T-helper 2 cell treated with Interferon-gamma antibody and Interleukin-4, amounts not matched to agents 5 μg/mL and 100 μg/mL, for 36 hours (primary cell): ENCODE measurements around the gene ANO1.
"Not testable (repeated sequence)": the region's sequence is repeated elsewhere in the genome, so short reads cannot be mapped to it uniquely, and the experiment has no call there.

ENCODE experiments used
- DNase-seq: peaks from one replicate; pipeline ENCODE4 v3.0.0; 2021; ENCODE audit warnings: low spot score
- H3K27ac Mint-ChIP-seq: one replicate; pipeline ENCODE4 v1.8.0; 2021; ENCODE audit warnings: mild to moderate bottlenecking, mixed read lengths
- H3K27me3 Mint-ChIP-seq: one replicate; pipeline ENCODE4 v1.8.0; 2021; ENCODE audit warnings: low read depth, mixed read lengths
- H3K36me3 Mint-ChIP-seq: one replicate; pipeline ENCODE4 v1.8.0; 2021; ENCODE audit warnings: low read depth, mixed read lengths
- H3K4me1 Mint-ChIP-seq: one replicate; pipeline ENCODE4 v1.8.0; 2021; ENCODE audit warnings: low read depth, mixed read lengths
- H3K4me3 Mint-ChIP-seq: one replicate; pipeline ENCODE4 v1.8.0; 2022; ENCODE audit warnings: mild to moderate bottlenecking, moderate library complexity, mixed read lengths
- H3K9me3 Mint-ChIP-seq: one replicate; pipeline ENCODE4 v1.8.0; 2021; ENCODE audit warnings: mixed read lengths

ANO1 gene

GRCh38 chr11:70210051-70210501 is 132.0 kb downstream of the ANO1 start:
- peaks cover 18% of the 10 kb centered on the region for H3K4me1 Mint-ChIP-seq
- DNase-seq = no peak
- H3K27me3 Mint-ChIP-seq = no peaks in the 10 kb centered on the region
- H3K27ac Mint-ChIP-seq = no peak overlapping the region
- no peak overlapping the region for H3K4me3 Mint-ChIP-seq
- H3K9me3 Mint-ChIP-seq = no peaks in the 10 kb centered on the region
- peaks cover 43% of the 10 kb centered on the region for H3K36me3 Mint-ChIP-seq

- no peaks in the 10 kb centered on the region for H3K27me3 Mint-ChIP-seq
- no peak overlapping the region for H3K27ac Mint-ChIP-seq
- DNase-seq = no peak
- H3K4me1 Mint-ChIP-seq = peaks cover 13% of the 10 kb centered on the region
- H3K36me3 Mint-ChIP-seq = peaks cover 40% of the 10 kb centered on the region
- H3K9me3 Mint-ChIP-seq = no peaks in the 10 kb centered on the region
- no peak overlapping the region for H3K4me3 Mint-ChIP-seq
Observed at GRCh38 chr11:70210530-70210929, 132.4 kb downstream of the ANO1 start.

- DNase-seq = no peak
- H3K4me1 Mint-ChIP-seq = peaks cover 5% of the 10 kb centered on the region
- no peak overlapping the region for H3K4me3 Mint-ChIP-seq
- no peaks in the 10 kb centered on the region for H3K27me3 Mint-ChIP-seq
- H3K36me3 Mint-ChIP-seq = peaks cover 23% of the 10 kb centered on the region
- no peaks in the 10 kb centered on the region for H3K9me3 Mint-ChIP-seq
- no peak overlapping the region for H3K27ac Mint-ChIP-seq
Observed at GRCh38 chr11:70212227-70212811, 134.2 kb downstream of the ANO1 start.

- not testable (repeated sequence) for H3K27ac Mint-ChIP-seq, H3K4me1 Mint-ChIP-seq, H3K9me3 Mint-ChIP-seq, H3K4me3 Mint-ChIP-seq, H3K36me3 Mint-ChIP-seq, DNase-seq
- peaks cover 16% of the 10 kb centered on the region for H3K27me3 Mint-ChIP-seq
Observed at GRCh38 chr11:70217388-70217787, 139.3 kb downstream of the ANO1 start.

GRCh38 chr11:70218076-70218475 is 140.0 kb downstream of the ANO1 start:
- not testable (repeated sequence) for DNase-seq, H3K27ac Mint-ChIP-seq, H3K36me3 Mint-ChIP-seq, H3K4me3 Mint-ChIP-seq, H3K9me3 Mint-ChIP-seq, H3K4me1 Mint-ChIP-seq
- H3K27me3 Mint-ChIP-seq = peaks cover 18% of the 10 kb centered on the region

GRCh38 chr11:70220136-70220535 is 142.0 kb downstream of the ANO1 start:
- no peak overlapping the region for H3K27ac Mint-ChIP-seq
- peaks cover 37% of the 10 kb centered on the region for H3K27me3 Mint-ChIP-seq
- DNase-seq = no peak
- H3K36me3 Mint-ChIP-seq = no peaks in the 10 kb centered on the region
- H3K9me3 Mint-ChIP-seq = no peaks in the 10 kb centered on the region
- no peak overlapping the region for H3K4me3 Mint-ChIP-seq
- H3K4me1 Mint-ChIP-seq = no peaks in the 10 kb centered on the region

- H3K27ac Mint-ChIP-seq = no peak overlapping the region
- no peak overlapping the region for H3K4me3 Mint-ChIP-seq
- H3K36me3 Mint-ChIP-seq = no peaks in the 10 kb centered on the region
- no peaks in the 10 kb centered on the region for H3K9me3 Mint-ChIP-seq
- peaks cover 38% of the 10 kb centered on the region for H3K27me3 Mint-ChIP-seq
- H3K4me1 Mint-ChIP-seq = no peaks in the 10 kb centered on the region
- no peak for DNase-seq
Observed at GRCh38 chr11:70220920-70221319, 142.8 kb downstream of the ANO1 start.

GRCh38 chr11:70225681-70226177 is 147.6 kb downstream of the ANO1 start:
- no peak for DNase-seq
- Mint-ChIP-seq H3K36me3 (no peaks in the 10 kb centered on the region), H3K4me3 (no peak overlapping the region), H3K27me3 (peaks cover 23% of the 10 kb centered on the region), H3K4me1 (no peaks in the 10 kb centered on the region), H3K27ac (no peak overlapping the region), H3K9me3 (no peaks in the 10 kb centered on the region)

GRCh38 chr11:70226183-70226582 is 148.1 kb downstream of the ANO1 start:
- Mint-ChIP-seq H3K36me3 (no peaks in the 10 kb centered on the region), H3K9me3 (no peaks in the 10 kb centered on the region), H3K27me3 (peaks cover 23% of the 10 kb centered on the region), H3K27ac (no peak overlapping the region), H3K4me3 (no peak overlapping the region), H3K4me1 (no peaks in the 10 kb centered on the region)
- DNase-seq = no peak

GRCh38 chr11:70226967-70227366 is 148.8 kb downstream of the ANO1 start:
- Mint-ChIP-seq H3K4me1 (no peaks in the 10 kb centered on the region), H3K36me3 (no peaks in the 10 kb centered on the region), H3K4me3 (no peak overlapping the region), H3K27me3 (peaks cover 23% of the 10 kb centered on the region), H3K27ac (no peak overlapping the region), H3K9me3 (no peaks in the 10 kb centered on the region)
- DNase-seq = no peak

GRCh38 chr11:70229737-70230136 is 151.6 kb downstream of the ANO1 start:
- no peak overlapping the region for H3K4me3 Mint-ChIP-seq
- no peak overlapping the region for H3K27ac Mint-ChIP-seq
- no peaks in the 10 kb centered on the region for H3K4me1 Mint-ChIP-seq
- no peaks in the 10 kb centered on the region for H3K9me3 Mint-ChIP-seq
- no peak for DNase-seq
- no peaks in the 10 kb centered on the region for H3K36me3 Mint-ChIP-seq
- H3K27me3 Mint-ChIP-seq = peaks cover 7% of the 10 kb centered on the region

GRCh38 chr11:70230151-70230839 is 152.2 kb downstream of the ANO1 start:
- Mint-ChIP-seq H3K36me3 (no peaks in the 10 kb centered on the region), H3K9me3 (no peaks in the 10 kb centered on the region), H3K27me3 (peaks cover 2% of the 10 kb centered on the region), H3K4me1 (no peaks in the 10 kb centered on the region), H3K4me3 (no peak overlapping the region), H3K27ac (no peak overlapping the region)
- DNase-seq = no peak

- DNase-seq = no peak
- no peaks in the 10 kb centered on the region for H3K9me3 Mint-ChIP-seq
- no peaks in the 10 kb centered on the region for H3K4me1 Mint-ChIP-seq
- no peak overlapping the region for H3K27ac Mint-ChIP-seq
- peaks cover 2% of the 10 kb centered on the region for H3K27me3 Mint-ChIP-seq
- H3K36me3 Mint-ChIP-seq = no peaks in the 10 kb centered on the region
- H3K4me3 Mint-ChIP-seq = no peak overlapping the region
Observed at GRCh38 chr11:70230840-70231710, 153.0 kb downstream of the ANO1 start.

GRCh38 chr11:70233034-70233433 is 154.9 kb downstream of the ANO1 start:
- no peaks in the 10 kb centered on the region for H3K4me1 Mint-ChIP-seq
- H3K27me3 Mint-ChIP-seq = no peaks in the 10 kb centered on the region
- no peak overlapping the region for H3K27ac Mint-ChIP-seq
- no peak overlapping the region for H3K4me3 Mint-ChIP-seq
- DNase-seq = no peak
- H3K9me3 Mint-ChIP-seq = no peaks in the 10 kb centered on the region
- H3K36me3 Mint-ChIP-seq = no peaks in the 10 kb centered on the region
